Measurements from ENCODE around the gene PPP1R26.

DNA sequence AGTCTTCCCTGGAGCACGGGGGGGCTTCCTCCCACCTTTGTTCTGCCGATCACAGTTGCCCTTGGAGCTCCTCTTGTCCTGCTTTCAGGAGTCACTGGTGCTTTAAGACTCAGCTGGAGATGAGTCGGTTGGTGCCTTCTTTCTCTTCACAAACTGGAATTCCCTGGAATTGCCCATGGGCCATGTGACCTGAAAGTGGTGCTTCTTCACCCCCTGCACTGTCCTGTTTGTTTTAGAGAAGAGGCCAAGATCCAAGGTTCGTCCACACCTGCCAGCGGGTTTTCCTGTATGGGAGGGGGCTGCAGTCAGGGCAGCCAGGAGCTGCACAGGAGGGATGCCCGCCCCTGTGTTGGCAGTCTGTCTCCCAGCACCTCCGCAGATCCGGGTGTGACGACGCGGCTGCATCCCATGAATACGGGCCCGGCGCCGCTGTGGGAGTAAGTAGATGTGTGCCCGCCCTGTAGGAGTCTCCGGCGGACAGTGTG lies 11.4 kb downstream of the PPP1R26 start:
- TF ChIP-seq, protein P1, sequence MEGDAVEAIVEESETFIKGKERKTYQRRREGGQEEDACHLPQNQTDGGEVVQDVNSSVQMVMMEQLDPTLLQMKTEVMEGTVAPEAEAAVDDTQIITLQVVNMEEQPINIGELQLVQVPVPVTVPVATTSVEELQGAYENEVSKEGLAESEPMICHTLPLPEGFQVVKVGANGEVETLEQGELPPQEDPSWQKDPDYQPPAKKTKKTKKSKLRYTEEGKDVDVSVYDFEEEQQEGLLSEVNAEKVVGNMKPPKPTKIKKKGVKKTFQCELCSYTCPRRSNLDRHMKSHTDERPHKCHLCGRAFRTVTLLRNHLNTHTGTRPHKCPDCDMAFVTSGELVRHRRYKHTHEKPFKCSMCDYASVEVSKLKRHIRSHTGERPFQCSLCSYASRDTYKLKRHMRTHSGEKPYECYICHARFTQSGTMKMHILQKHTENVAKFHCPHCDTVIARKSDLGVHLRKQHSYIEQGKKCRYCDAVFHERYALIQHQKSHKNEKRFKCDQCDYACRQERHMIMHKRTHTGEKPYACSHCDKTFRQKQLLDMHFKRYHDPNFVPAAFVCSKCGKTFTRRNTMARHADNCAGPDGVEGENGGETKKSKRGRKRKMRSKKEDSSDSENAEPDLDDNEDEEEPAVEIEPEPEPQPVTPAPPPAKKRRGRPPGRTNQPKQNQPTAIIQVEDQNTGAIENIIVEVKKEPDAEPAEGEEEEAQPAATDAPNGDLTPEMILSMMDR (IDR thresholded peaks at IDR 0.05): no peak
- TF ChIP-seq POLR2AphosphoS5 (IDR thresholded peaks at IDR 0.05) (no peak), POLR2A (IDR thresholded peaks at IDR 0.05) (no peak)

Measured in stomach (tissue), 4 donors.